ENCODE measurements around the gene PRKCZ. TPM values are rescaled to one million over a fixed set of nuclear protein-coding genes. Genes with fewer than 3 reads are reported as not detected.
A peak's percentile ranks its signal among the peaks of the same experiment; 100 is the strongest.

Gene PRKCZ
- polyA plus RNA-seq, 3 donors: 0.74 to 1.9 (median 1.4) TPM

DNA sequence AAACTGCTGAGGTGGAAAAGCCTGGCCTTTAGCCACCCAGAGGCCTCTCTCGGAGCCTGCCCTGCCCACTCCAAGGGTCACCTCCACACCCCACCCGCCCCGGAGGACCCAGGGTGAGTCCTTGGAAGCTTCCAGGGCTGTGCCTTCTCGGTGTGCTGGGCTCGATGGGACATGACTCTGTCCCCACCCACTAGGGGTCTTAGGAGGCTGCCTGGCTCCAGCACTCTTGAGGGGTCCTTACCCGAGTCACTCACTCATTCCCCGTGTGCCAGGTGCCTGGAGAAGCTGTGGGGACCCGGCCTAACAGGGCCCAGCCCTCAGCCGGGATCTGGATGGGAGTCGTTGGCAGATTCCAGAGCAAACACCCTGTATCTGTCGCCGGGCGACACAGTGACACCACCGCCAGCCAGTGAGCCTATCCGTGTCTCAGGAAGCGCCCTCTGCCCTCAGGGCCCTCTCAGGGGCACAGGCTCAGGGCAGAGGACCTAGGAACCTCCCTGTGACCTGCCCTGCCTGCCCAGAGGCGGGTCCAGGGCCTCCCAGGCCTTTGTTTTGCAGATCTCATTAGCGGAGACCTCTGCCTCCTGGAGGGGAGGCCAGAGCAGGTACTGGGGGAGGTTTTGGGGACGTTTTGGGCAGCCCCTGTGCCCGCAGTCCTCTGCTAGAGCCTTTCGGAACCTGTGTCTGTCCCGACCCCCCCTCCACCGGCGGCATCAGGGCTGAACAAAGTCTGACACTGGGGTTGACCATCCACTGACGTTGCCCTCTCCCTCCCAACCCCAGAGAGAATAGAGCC lies 3.1 kb upstream of the PRKCZ start:
- H3K4me1 Mint-ChIP-seq: peaks cover 11% of the 10 kb centered on the region
- Histone ChIP-seq H3K79me2 (ENCODE audit: insufficient read depth, low read length) (no peaks in the 10 kb centered on the region), H3K36me3 (replicated peaks in 1 of 2; ENCODE audit: control insufficient read depth in 1 of 2, insufficient read depth in 2 of 2, low read length in 2 of 2) (no peaks in the 10 kb centered on the region), H3K4me2 (replicated peaks; ENCODE audit: extremely low read depth, low read length, poor library complexity, severe bottlenecking) (no peak overlapping the region), H3K9ac (ENCODE audit: insufficient read depth, low read length, poor library complexity, severe bottlenecking) (no peak overlapping the region), H3K4me1 (ENCODE audit: control insufficient read depth in 1 of 2, insufficient read depth in 2 of 2, low read length in 2 of 2) (peaks cover 7 to 19% of the 10 kb centered on the region in 2 donors), H3K9me3 (replicated peaks in 1 of 2; ENCODE audit: control insufficient read depth in 1 of 2, insufficient read depth in 1 of 2, low read length in 2 of 2) (no peaks in the 10 kb centered on the region), H3K4me3 (replicated peaks in 1 of 3; ENCODE audit: low read depth in 2 of 3, low read length in 3 of 3) (no peak overlapping the region), H3K27ac (ENCODE audit: low read depth in 1 of 2, low read length in 2 of 2) (no peak overlapping the region), H4K20me1 (ENCODE audit: insufficient read depth, low read length) (no peaks in the 10 kb centered on the region), H2AFZ (ENCODE audit: insufficient read depth, low read depth, low read length, poor library complexity, severe bottlenecking) (no peak overlapping the region), H3K27me3 (ENCODE audit: control insufficient read depth in 2 of 2, insufficient read depth in 2 of 2, low read length in 2 of 2) (peaks cover 9 to 73% of the 10 kb centered on the region in 2 donors)
- H3K27me3 Mint-ChIP-seq (ENCODE audit: low read depth in 3 of 3): peaks cover 53 to 79% (median 67%) of the 10 kb centered on the region in 3 donors
- TF ChIP-seq, protein P1, sequence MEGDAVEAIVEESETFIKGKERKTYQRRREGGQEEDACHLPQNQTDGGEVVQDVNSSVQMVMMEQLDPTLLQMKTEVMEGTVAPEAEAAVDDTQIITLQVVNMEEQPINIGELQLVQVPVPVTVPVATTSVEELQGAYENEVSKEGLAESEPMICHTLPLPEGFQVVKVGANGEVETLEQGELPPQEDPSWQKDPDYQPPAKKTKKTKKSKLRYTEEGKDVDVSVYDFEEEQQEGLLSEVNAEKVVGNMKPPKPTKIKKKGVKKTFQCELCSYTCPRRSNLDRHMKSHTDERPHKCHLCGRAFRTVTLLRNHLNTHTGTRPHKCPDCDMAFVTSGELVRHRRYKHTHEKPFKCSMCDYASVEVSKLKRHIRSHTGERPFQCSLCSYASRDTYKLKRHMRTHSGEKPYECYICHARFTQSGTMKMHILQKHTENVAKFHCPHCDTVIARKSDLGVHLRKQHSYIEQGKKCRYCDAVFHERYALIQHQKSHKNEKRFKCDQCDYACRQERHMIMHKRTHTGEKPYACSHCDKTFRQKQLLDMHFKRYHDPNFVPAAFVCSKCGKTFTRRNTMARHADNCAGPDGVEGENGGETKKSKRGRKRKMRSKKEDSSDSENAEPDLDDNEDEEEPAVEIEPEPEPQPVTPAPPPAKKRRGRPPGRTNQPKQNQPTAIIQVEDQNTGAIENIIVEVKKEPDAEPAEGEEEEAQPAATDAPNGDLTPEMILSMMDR (IDR thresholded peaks at IDR 0.05): no peak
- H3K36me3 Mint-ChIP-seq: peaks cover 0 to 4% of the 10 kb centered on the region in 2 donors
- no peak for DNase-seq
- H3K9me3 Mint-ChIP-seq: peaks cover 0 to 12% (median 5%) of the 10 kb centered on the region in 7 donors
- intact Hi-C loops (cut with micrococcal nuclease): loop anchor here in 1 of 2 donors (5.0 kb wide), 2 partner anchors 85 to 105 kb away; no protein-coding TSS in a partner anchor
- WGBS (ENCODE audit: insufficient coverage): 55% methylated on average over 25 of the region's 25 CpGs
- H3K4me3 Mint-ChIP-seq: peak overlapping the region in 1 of 2 donors; percentile 55
- H3K27ac Mint-ChIP-seq: no peak overlapping the region

DNA sequence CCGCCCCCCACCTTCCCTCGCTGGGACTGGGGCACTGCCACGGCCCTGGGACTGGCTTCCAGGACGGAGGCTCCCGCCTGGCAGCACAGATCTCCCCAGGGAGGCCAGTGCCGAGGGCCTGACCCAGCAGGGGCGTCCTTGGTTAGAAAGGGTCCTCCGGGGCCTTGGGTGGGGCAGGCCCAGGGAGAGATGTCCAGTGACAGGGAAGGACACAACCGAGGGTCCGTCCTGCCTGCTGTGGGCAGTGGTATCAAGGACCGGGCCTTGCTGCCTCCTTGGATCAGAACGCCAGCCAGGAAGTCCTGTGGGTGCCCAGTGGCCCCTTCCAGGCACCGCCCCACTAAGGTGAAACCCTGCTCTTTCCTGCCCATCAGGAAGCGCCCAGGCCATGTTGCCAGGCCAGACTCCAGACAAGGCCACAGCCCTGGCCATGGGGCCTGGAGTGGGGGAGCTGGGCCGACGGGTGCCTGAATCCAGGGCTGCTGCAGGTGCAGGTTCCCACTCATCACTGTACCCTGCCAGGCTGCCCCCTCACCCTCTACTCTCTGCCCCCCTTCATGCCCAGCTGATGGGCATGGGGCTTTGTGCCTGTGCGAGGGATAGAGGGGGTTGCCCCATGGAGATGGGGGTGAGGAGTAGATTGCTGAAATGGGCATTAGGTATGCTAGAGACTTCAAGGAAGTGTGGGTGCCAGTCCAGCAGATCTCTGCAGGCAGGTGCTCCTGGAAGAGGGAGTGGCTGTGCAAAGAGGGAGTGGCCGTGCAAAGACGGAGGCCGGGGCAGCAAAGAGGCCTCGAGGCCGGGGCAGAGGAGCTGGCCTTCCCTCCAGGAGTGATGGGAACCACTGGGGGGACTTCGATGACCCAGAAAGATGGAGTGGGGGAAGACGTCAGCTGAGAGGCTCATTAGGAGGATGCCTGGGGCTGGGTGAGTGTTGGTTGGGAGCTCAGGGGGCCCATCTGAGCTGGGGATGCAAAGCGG lies 2.2 kb upstream of the PRKCZ start:
- no peak overlapping the region for H3K4me3 ChIP-seq (replicated peaks in 1 of 3; ENCODE audit: low read depth in 2 of 3, low read length in 3 of 3)
- H3K9ac ChIP-seq (ENCODE audit: insufficient read depth, low read length, poor library complexity, severe bottlenecking): no peak overlapping the region
- H3K36me3 ChIP-seq (replicated peaks in 1 of 2; ENCODE audit: control insufficient read depth in 1 of 2, insufficient read depth in 2 of 2, low read length in 2 of 2): no peaks in the 10 kb centered on the region
- WGBS (ENCODE audit: insufficient coverage): 74% methylated on average over 20 of the region's 25 CpGs
- Mint-ChIP-seq H3K36me3 (peaks cover 0 to 4% of the 10 kb centered on the region in 2 donors), H3K4me1 (peaks cover 11% of the 10 kb centered on the region), H3K9me3 (peaks cover 0 to 12% (median 6%) of the 10 kb centered on the region in 7 donors), H3K4me3 (peak overlapping the region in 1 of 2 donors; percentile 78), H3K27me3 (ENCODE audit: low read depth in 3 of 3) (peaks cover 60 to 88% (median 72%) of the 10 kb centered on the region in 3 donors), H3K27ac (no peak overlapping the region)
- H3K4me1 ChIP-seq (ENCODE audit: control insufficient read depth in 1 of 2, insufficient read depth in 2 of 2, low read length in 2 of 2): peaks cover 7 to 19% of the 10 kb centered on the region in 2 donors
- no peaks in the 10 kb centered on the region for H3K79me2 ChIP-seq (ENCODE audit: insufficient read depth, low read length)
- no peaks in the 10 kb centered on the region for H3K9me3 ChIP-seq (replicated peaks in 1 of 2; ENCODE audit: control insufficient read depth in 1 of 2, insufficient read depth in 1 of 2, low read length in 2 of 2)
- H3K27ac ChIP-seq (ENCODE audit: low read depth in 1 of 2, low read length in 2 of 2): no peak overlapping the region
- DNase-seq: no peak
- no peaks in the 10 kb centered on the region for H4K20me1 ChIP-seq (ENCODE audit: insufficient read depth, low read length)
- H3K4me2 ChIP-seq (replicated peaks; ENCODE audit: extremely low read depth, low read length, poor library complexity, severe bottlenecking): no peak overlapping the region
- peaks cover 9 to 74% of the 10 kb centered on the region in 2 donors for H3K27me3 ChIP-seq (ENCODE audit: control insufficient read depth in 2 of 2, insufficient read depth in 2 of 2, low read length in 2 of 2)
- H2AFZ ChIP-seq (ENCODE audit: insufficient read depth, low read depth, low read length, poor library complexity, severe bottlenecking): no peak overlapping the region
- intact Hi-C loops (cut with micrococcal nuclease): loop anchor here in 1 of 2 donors (5.0 kb wide), 2 partner anchors 86 to 106 kb away; no protein-coding TSS in a partner anchor
- TF ChIP-seq, protein P1 (IDR thresholded peaks at IDR 0.05): no peak
